Cardiac fibroblast (primary cell): ENCODE measurements around the gene COL11A1.

Experiments
- DNase-seq, 2 donors: peaks; one replicate each; pipeline versions ENCODE4 v3.0.0 to v3.0.0-alpha.2; 2010; ENCODE audit warnings: low read depth in 2 of 2
- H3K4me3 ChIP-seq, 2 donors: replicated peaks in 1 of 2; 1 replicate in 1 of 2; 2 replicates in 1 of 2; pipeline ENCODE4 v1.5.1; 2011; ENCODE audit warnings: low read depth in 2 of 2, low read length in 2 of 2, mild to moderate bottlenecking in 2 of 2, moderate library complexity in 1 of 2
- CTCF ChIP-seq: IDR thresholded peaks from one replicate; pipeline ENCODE4 v1.5.1; 2011; ENCODE audit warnings: low read depth, mild to moderate bottlenecking, low read length, inconsistent platforms

COL11A1 gene

GRCh38 chr1:103108376-103109150 lies at the start of gene COL11A1:
Gene COL11A1 (minus strand): TSS chr1:103108522. CDS start chr1:103108178, 344 bp downstream.
- peak in 1 of 2 donors; percentile 14 for DNase-seq
- TF ChIP-seq CTCF, result no peak
- H3K4me3 ChIP-seq, result peak within 1 kb of the TSS; percentile 39

GRCh38 chr1:103156966-103157365 lies 48.6 kb upstream of the COL11A1 start:
- DNase-seq, result peak; percentile 6 to 22
- no peak overlapping the region for H3K4me3 ChIP-seq
- no peak for TF ChIP-seq CTCF

- no peak for TF ChIP-seq CTCF
- H3K4me3 ChIP-seq, result no peak overlapping the region
- peak in 1 of 2 donors; percentile 4 for DNase-seq
Observed at GRCh38 chr1:103146166-103146565, 37.8 kb upstream of the COL11A1 start.

- H3K4me3 ChIP-seq, result no peak overlapping the region
- DNase-seq, result no peak
- no peak for TF ChIP-seq CTCF
Observed at GRCh38 chr1:103145449-103145848, 37.1 kb upstream of the COL11A1 start.

- no peak for TF ChIP-seq CTCF
- DNase-seq, result no peak
- no peak overlapping the region for H3K4me3 ChIP-seq
Observed at GRCh38 chr1:103144681-103145080, 36.4 kb upstream of the COL11A1 start.

GRCh38 chr1:103142461-103142860 lies 34.1 kb upstream of the COL11A1 start:
- H3K4me3 ChIP-seq, result no peak overlapping the region
- TF ChIP-seq CTCF, result no peak
- DNase-seq, result no peak
